Measurements from ENCODE around the gene CAPN5. TPM values are rescaled to one million over a fixed set of nuclear protein-coding genes. Genes with fewer than 3 reads are reported as not detected.

CAPN5 gene
- total RNA-seq, 4 donors from 2014 or later = 1.8 to 16.6 (median 8.0) TPM

DNA sequence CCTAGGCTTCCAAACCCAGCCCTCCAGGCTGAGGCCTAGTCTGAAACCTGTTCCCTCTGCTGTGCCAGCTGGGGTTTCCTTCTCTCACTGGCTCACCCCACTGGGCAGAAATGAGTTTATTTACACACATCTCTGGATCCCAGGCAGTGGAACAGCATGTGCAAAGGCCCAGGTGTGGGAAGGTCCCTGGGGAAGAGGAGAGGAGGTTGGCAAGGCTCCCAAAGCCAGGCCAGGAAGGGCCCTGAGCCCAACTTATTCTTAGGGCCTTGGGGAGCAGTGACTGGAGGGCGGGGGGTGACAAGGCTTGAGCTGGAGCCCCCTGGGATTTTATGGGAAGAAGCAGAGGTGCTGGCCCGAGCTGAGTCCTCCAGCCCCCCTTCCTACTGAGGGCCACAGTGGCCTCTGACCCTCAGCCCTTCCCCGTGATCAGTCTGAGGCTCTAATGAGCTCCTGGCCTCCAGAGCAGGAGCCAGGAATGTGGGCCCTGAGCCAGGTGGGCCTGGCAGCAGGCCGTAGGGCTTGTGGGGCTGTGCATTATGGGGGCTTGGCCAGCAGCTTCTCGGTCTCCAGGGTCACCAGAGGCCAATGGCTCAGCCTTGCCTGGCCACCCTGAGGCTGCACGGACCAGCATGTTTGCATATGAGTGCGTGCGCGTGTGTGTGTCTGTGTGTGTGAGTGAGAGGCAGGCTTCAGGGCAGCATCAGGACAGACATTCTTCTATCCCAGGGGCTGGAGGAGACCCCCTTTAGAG, 64.2 kb downstream of the CAPN5 start:
- no peak for TF ChIP-seq POLR2A (IDR thresholded peaks at IDR 0.05)
- TF ChIP-seq, protein P1, sequence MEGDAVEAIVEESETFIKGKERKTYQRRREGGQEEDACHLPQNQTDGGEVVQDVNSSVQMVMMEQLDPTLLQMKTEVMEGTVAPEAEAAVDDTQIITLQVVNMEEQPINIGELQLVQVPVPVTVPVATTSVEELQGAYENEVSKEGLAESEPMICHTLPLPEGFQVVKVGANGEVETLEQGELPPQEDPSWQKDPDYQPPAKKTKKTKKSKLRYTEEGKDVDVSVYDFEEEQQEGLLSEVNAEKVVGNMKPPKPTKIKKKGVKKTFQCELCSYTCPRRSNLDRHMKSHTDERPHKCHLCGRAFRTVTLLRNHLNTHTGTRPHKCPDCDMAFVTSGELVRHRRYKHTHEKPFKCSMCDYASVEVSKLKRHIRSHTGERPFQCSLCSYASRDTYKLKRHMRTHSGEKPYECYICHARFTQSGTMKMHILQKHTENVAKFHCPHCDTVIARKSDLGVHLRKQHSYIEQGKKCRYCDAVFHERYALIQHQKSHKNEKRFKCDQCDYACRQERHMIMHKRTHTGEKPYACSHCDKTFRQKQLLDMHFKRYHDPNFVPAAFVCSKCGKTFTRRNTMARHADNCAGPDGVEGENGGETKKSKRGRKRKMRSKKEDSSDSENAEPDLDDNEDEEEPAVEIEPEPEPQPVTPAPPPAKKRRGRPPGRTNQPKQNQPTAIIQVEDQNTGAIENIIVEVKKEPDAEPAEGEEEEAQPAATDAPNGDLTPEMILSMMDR (IDR thresholded peaks at IDR 0.05) = no peak
- no peak overlapping the region for H3K4me3 ChIP-seq
- H3K27me3 ChIP-seq = no peaks in the 10 kb centered on the region
- DNase-seq = peak in 1 of 2 donors; percentile 77
- H3K9me3 ChIP-seq = no peaks in the 10 kb centered on the region
- intact Hi-C loops (cut with DNase I; ENCODE audit: low total_unique reads) = no loop called here
- no peaks in the 10 kb centered on the region for H3K36me3 ChIP-seq
- peak overlapping the region in 1 of 2 donors; percentile 33 for H3K27ac ChIP-seq
- peaks cover 0 to 5% of the 10 kb centered on the region in 2 donors for H3K4me1 ChIP-seq

DNA sequence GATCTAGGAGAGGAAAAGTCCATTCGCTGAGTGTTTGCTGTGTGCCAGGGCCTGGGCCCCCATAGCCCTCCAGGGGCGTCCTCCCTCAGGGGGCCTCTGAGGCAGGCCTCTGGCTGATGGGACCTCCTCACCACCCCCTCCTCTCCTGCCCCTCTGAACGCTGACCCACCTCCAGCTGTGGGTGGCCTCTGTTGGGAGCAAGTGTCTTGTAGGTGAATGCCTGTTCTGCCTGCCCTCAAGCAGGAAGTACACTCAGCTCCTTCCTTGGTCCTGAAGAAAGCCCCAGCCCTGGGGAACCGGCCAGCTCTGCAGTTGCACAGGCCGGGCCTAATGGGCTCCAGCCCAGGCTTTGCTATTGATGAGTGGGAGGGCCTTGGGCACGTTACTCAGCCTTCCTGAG, 64.8 kb downstream of the CAPN5 start:
- Histone ChIP-seq H3K36me3 (no peaks in the 10 kb centered on the region), H3K27ac (peak overlapping the region in 1 of 2 donors; percentile 33), H3K4me3 (no peak overlapping the region), H3K27me3 (no peaks in the 10 kb centered on the region), H3K9me3 (no peaks in the 10 kb centered on the region), H3K4me1 (peaks cover 0 to 5% of the 10 kb centered on the region in 2 donors)
- intact Hi-C loops (cut with DNase I; ENCODE audit: low total_unique reads) = no loop called here
- no peak for DNase-seq
- TF ChIP-seq, protein P1 (IDR thresholded peaks at IDR 0.05) = no peak
- TF ChIP-seq POLR2A (IDR thresholded peaks at IDR 0.05) = no peak

DNA sequence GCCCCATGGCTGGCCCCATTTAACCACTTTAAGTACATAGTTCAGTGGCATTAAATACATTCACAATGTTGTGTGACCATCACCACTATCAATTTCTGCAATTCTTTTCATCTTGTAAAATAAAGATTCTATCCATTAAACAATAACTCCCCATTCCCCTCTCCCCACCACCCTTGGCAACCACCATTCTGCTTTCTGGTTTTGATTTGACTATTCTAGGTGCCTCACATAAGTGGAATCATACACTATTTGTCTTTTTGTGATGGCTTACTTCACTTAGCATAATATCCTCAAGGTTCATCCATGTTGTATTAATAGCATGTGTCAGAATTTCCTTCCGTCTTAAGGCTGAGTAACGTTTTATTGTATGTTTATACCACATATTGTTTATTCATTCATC, 68.3 kb downstream of the CAPN5 start:
- Histone ChIP-seq H3K4me3 (no peak overlapping the region), H3K27me3 (no peaks in the 10 kb centered on the region), H3K36me3 (no peaks in the 10 kb centered on the region), H3K9me3 (no peaks in the 10 kb centered on the region), H3K4me1 (peaks cover 0 to 4% of the 10 kb centered on the region in 2 donors), H3K27ac (no peak overlapping the region)
- intact Hi-C loops (cut with DNase I; ENCODE audit: low total_unique reads) = no loop called here
- TF ChIP-seq, protein P1 (IDR thresholded peaks at IDR 0.05) = no peak
- no peak for TF ChIP-seq POLR2A (IDR thresholded peaks at IDR 0.05)
- no peak for DNase-seq

DNA sequence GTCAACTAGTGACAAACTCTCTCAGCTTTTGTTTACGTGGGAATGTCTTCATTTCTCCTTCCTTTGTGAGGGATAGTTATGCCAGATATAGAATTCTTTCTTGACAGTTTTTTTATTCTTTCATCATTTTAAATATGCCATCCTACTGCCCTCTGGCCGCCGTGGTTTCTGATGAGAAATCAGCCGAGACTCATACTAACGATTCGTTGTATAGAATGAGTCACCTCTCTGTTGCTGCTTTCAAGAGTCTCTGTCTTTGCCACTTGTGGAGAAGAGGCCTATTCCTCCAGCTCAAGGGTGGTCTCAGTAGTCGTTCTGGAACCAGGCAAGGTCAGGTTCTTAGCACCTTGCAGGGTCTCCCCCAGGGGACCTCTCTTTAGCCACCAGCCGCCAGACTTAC, 69.3 kb downstream of the CAPN5 start:
- H3K27me3 ChIP-seq = no peaks in the 10 kb centered on the region
- TF ChIP-seq, protein P1 (IDR thresholded peaks at IDR 0.05) = no peak
- no peak for TF ChIP-seq POLR2A (IDR thresholded peaks at IDR 0.05)
- peaks cover 0 to 4% of the 10 kb centered on the region in 2 donors for H3K4me1 ChIP-seq
- H3K27ac ChIP-seq = no peak overlapping the region
- H3K36me3 ChIP-seq = no peaks in the 10 kb centered on the region
- H3K9me3 ChIP-seq = no peaks in the 10 kb centered on the region
- no peak overlapping the region for H3K4me3 ChIP-seq
- no peak for DNase-seq
- intact Hi-C loops (cut with DNase I; ENCODE audit: low total_unique reads) = no loop called here

DNA sequence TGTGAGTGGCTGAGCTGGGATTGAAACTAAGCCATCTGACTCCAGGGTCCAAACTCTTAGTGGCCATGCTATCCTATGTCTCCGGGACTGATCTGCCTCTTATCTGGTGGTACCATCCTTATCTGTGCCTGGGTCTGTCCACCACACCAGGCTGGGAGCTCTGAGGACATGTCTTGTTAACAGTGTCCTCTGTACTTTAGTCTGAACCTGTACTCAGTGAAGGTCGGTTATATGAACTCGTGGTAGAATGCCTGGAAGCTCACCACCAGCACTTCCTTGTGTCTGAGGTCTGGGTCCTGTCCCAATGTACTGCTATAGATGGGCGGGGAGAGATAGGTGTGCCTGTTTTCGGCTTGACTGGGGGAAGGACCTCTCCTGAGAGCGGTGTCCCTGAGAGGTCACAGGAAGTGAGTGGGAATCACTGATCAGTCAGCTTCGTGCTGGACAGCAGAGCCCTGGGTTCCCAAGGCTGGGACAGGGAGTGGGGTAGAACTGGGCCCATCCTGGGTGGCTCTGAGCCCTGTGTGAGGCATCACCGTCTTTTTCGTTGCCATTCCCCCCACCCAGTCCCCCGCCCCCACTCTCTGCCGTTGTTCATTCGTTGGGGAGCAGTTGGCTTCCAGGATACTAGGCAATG, 70.1 kb downstream of the CAPN5 start:
- Histone ChIP-seq H3K36me3 (no peaks in the 10 kb centered on the region), H3K27me3 (no peaks in the 10 kb centered on the region), H3K4me3 (no peak overlapping the region), H3K27ac (no peak overlapping the region), H3K4me1 (peaks cover 0 to 4% of the 10 kb centered on the region in 2 donors), H3K9me3 (no peaks in the 10 kb centered on the region)
- intact Hi-C loops (cut with DNase I; ENCODE audit: low total_unique reads) = no loop called here
- TF ChIP-seq, protein P1 (IDR thresholded peaks at IDR 0.05) = no peak
- no peak for TF ChIP-seq POLR2A (IDR thresholded peaks at IDR 0.05)
- no peak for DNase-seq
